ENCODE results near the gene BIRC6.
"Not testable (repeated sequence)": the region's sequence is repeated elsewhere in the genome, so short reads cannot be mapped to it uniquely, and the experiment has no call there.

Gene BIRC6

GRCh38 chr2:32623311-32623706, 266.5 kb downstream of the BIRC6 start:
- no peak for DNase-seq

- DNase-seq: no peak
Observed at GRCh38 chr2:32624812-32625211, 268.0 kb downstream of the BIRC6 start.

- DNase-seq: no peak
Observed at GRCh38 chr2:32626639-32627221, 269.9 kb downstream of the BIRC6 start.

GRCh38 chr2:32627441-32627813, 270.6 kb downstream of the BIRC6 start:
- DNase-seq: peak; percentile 64

- DNase-seq: peak; percentile 96
Observed at GRCh38 chr2:32627814-32628579, 271.2 kb downstream of the BIRC6 start, which contains the start of gene TTC27. Gene TTC27 (plus strand): TSS chr2:32628050. CDS start chr2:32628293, 243 bp downstream.

- DNase-seq: peak; percentile 75
Observed at GRCh38 chr2:32632089-32632488, 275.3 kb downstream of the BIRC6 start.

- DNase-seq: no peak
Observed at GRCh38 chr2:32633040-32633439, 276.2 kb downstream of the BIRC6 start.

GRCh38 chr2:32638548-32638947, 281.7 kb downstream of the BIRC6 start:
- not testable (repeated sequence) for DNase-seq

- no peak for DNase-seq
Observed at GRCh38 chr2:32641180-32641579, 284.4 kb downstream of the BIRC6 start.

GRCh38 chr2:32647180-32647651, 290.4 kb downstream of the BIRC6 start:
- DNase-seq: peak; percentile 94

GRCh38 chr2:32652555-32653209, 295.9 kb downstream of the BIRC6 start:
- peak; percentile 35 for DNase-seq

- DNase-seq: no peak
Observed at GRCh38 chr2:32656069-32656468, 299.2 kb downstream of the BIRC6 start.

GRCh38 chr2:32663864-32664263, 307.0 kb downstream of the BIRC6 start:
- peak; percentile 13 for DNase-seq

GRCh38 chr2:32666704-32667103, 309.9 kb downstream of the BIRC6 start:
- no peak for DNase-seq

GRCh38 chr2:32668254-32668653, 311.4 kb downstream of the BIRC6 start:
- DNase-seq: no peak

All from fibroblast of skin of right biceps (primary cell).